ENCODE results near the gene IL4I1. TPM values are rescaled to one million over a fixed set of nuclear protein-coding genes. Genes with fewer than 3 reads are reported as not detected.

Gene IL4I1
- total RNA-seq, 6 donors from 2014 or later, result 0.44 to 7.3 (median 2.1) TPM

- peaks cover 10 to 13% (median 11%) of the 10 kb centered on the region in 4 donors for H3K4me1 ChIP-seq
- no peak for ATAC-seq (ENCODE audit: low FRiP score in 2 of 2)
- DNase-seq, result peak in 1 of 2 donors; percentile 75
- H3K4me3 ChIP-seq, result no peak overlapping the region
- H3K9me3 ChIP-seq, result no peaks in the 10 kb centered on the region
- peaks cover 16 to 38% (median 30%) of the 10 kb centered on the region in 4 donors for H3K36me3 ChIP-seq
- no peak overlapping the region for H3K27ac ChIP-seq
- 60 to 81% methylated on average over 1 to 18 of the region's 18 CpGs for WGBS, 2 donors
- TF ChIP-seq POLR2A (IDR thresholded peaks at IDR 0.05) (no peak), CTCF (IDR thresholded peaks at IDR 0.05) (no peak), POLR2AphosphoS5 (IDR thresholded peaks at IDR 0.05) (no peak), EP300 (IDR thresholded peaks at IDR 0.05) (no peak)
- H3K27me3 ChIP-seq, result peaks cover 0 to 3% (median 0%) of the 10 kb centered on the region in 4 donors
These were observed 8.2 kb downstream of the IL4I1 start for GRCh38 chr19:49888510-49888824.

GRCh38 chr19:49887665-49888509 is 8.8 kb downstream of the IL4I1 start:
- TF ChIP-seq CTCF (IDR thresholded peaks at IDR 0.05) (no peak), POLR2A (IDR thresholded peaks at IDR 0.05) (no peak), EP300 (IDR thresholded peaks at IDR 0.05) (no peak), POLR2AphosphoS5 (IDR thresholded peaks at IDR 0.05) (no peak)
- Histone ChIP-seq H3K27me3 (peaks cover 0 to 3% (median 0%) of the 10 kb centered on the region in 4 donors), H3K36me3 (peaks cover 21 to 44% (median 36%) of the 10 kb centered on the region in 4 donors), H3K4me3 (no peak overlapping the region), H3K4me1 (peaks cover 10 to 13% (median 11%) of the 10 kb centered on the region in 4 donors), H3K27ac (no peak overlapping the region), H3K9me3 (no peaks in the 10 kb centered on the region)
- DNase-seq (peak in 1 of 2 donors; percentile 83), ATAC-seq (ENCODE audit: low FRiP score in 2 of 2) (no peak)
- WGBS, 2 donors, result 87 to 90% methylated on average over 34 to 52 of the region's 54 CpGs

GRCh38 chr19:49887037-49887664 is 9.5 kb downstream of the IL4I1 start:
- Histone ChIP-seq H3K4me3 (no peak overlapping the region), H3K27ac (no peak overlapping the region), H3K27me3 (peaks cover 0 to 3% (median 0%) of the 10 kb centered on the region in 4 donors), H3K9me3 (no peaks in the 10 kb centered on the region), H3K36me3 (peaks cover 27 to 51% (median 43%) of the 10 kb centered on the region in 4 donors), H3K4me1 (peaks cover 10 to 13% (median 11%) of the 10 kb centered on the region in 4 donors)
- TF ChIP-seq POLR2AphosphoS5 (IDR thresholded peaks at IDR 0.05), result no peak
- TF ChIP-seq EP300 (IDR thresholded peaks at IDR 0.05), result no peak
- no peak for TF ChIP-seq POLR2A (IDR thresholded peaks at IDR 0.05)
- TF ChIP-seq CTCF (IDR thresholded peaks at IDR 0.05), result no peak
- DNase-seq, result peak in 1 of 2 donors; percentile 64
- WGBS, 2 donors, result 77 to 80% methylated on average over 17 to 23 of the region's 23 CpGs
- ATAC-seq (ENCODE audit: low FRiP score in 2 of 2), result no peak

- WGBS, 2 donors, result 91 to 94% methylated on average over 3 of the region's 3 CpGs
- no peak for DNase-seq
- Histone ChIP-seq H3K27me3 (no peaks in the 10 kb centered on the region), H3K27ac (no peak overlapping the region), H3K4me3 (no peak overlapping the region), H3K9me3 (no peaks in the 10 kb centered on the region), H3K36me3 (peaks cover 46 to 74% (median 66%) of the 10 kb centered on the region in 4 donors), H3K4me1 (peaks cover under 1 to 2% (median 1%) of the 10 kb centered on the region in 4 donors)
- TF ChIP-seq EP300 (IDR thresholded peaks at IDR 0.05) (no peak), CTCF (IDR thresholded peaks at IDR 0.05) (no peak), POLR2AphosphoS5 (IDR thresholded peaks at IDR 0.05) (no peak), POLR2A (IDR thresholded peaks at IDR 0.05) (no peak)
- ATAC-seq (ENCODE audit: low FRiP score in 2 of 2), result no peak
These were observed 11.9 kb downstream of the IL4I1 start for GRCh38 chr19:49884760-49885159.
